HEK293 (cell line): ENCODE data around the gene LRFN3.

ENCODE experiments used
- CTCF ChIA-PET: fragments of 350-600 bp; formaldehyde crosslinking; extraction: SDS; loops from one replicate; lab custom pipeline; 2021; ENCODE audit warnings: antibody characterized with exemption; lab: Yijun Ruan, JAX
- POLR2A ChIA-PET: fragments of 300-600 bp; formaldehyde crosslinking; extraction: SDS; loops from one replicate; lab custom pipeline; 2020; ENCODE audit warnings: antibody characterized with exemption, inconsistent platforms; lab: Yijun Ruan, JAX
- H3K27ac ChIP-seq: fragments of 200-500 bp; sonication (Bioruptor generic); 2 replicates; pipeline ENCODE4 v1.5.1; 2014; ENCODE audit warnings: low read depth, low read length, control low read depth, inconsistent platforms; ENCODE audit errors: extremely low read depth
- H3K36me3 ChIP-seq, 2 experiments: fragments of 200-500 bp in 1 of 2; sonication (Bioruptor generic) in 1 of 2; 1 replicate in 1 of 2; 2 replicates in 1 of 2; pipeline ENCODE4 v1.5.1; 2014 to 2017; ENCODE audit warnings: inconsistent platforms in 2 of 2, low read length in 2 of 2; ENCODE audit not compliant: control insufficient read depth in 2 of 2, insufficient read depth in 1 of 2
- H3K4me1 ChIP-seq: fragments of 200-500 bp; sonication (Bioruptor generic); 2 replicates; pipeline ENCODE4 v1.5.1; 2014; ENCODE audit warnings: mild to moderate bottlenecking, low read length, inconsistent platforms; ENCODE audit not compliant: control insufficient read depth, insufficient read depth
- H3K4me3 ChIP-seq: 2 replicates; pipeline ENCODE4 v1.5.1; 2011; ENCODE audit warnings: low read depth, mild to moderate bottlenecking, control low read depth, low read length, moderate library complexity
- H3K9me3 ChIP-seq: fragments of 200-500 bp; sonication (Bioruptor generic); 2 replicates; pipeline ENCODE4 v1.5.1; 2014; ENCODE audit warnings: low read depth, low read length, inconsistent platforms; ENCODE audit not compliant: control insufficient read depth, insufficient read depth
- GLIS2 ChIP-seq: fragments of 450-650 bp; formaldehyde crosslinking; IDR thresholded peaks from 2 replicates; pipeline ENCODE4 v1.5.1; 2016; ENCODE audit warnings: missing biosample characterization, missing genetic modification characterization
- IKZF3 ChIP-seq: fragments of 450-650 bp; IDR thresholded peaks from 2 replicates; pipeline ENCODE4 v1.5.0; 2018; ENCODE audit warnings: missing biosample characterization, mild to moderate bottlenecking, missing genetic modification characterization, moderate library complexity
- KLF1 ChIP-seq: fragments of 450-650 bp; formaldehyde crosslinking; IDR thresholded peaks from 2 replicates; pipeline ENCODE4 v1.5.1; 2016; ENCODE audit warnings: missing biosample characterization, missing genetic modification characterization
- KLF10 ChIP-seq: fragments of 450-650 bp; IDR thresholded peaks from 2 replicates; pipeline ENCODE4 v1.5.1; 2018; ENCODE audit warnings: missing biosample characterization, mild to moderate bottlenecking, missing genetic modification characterization
- KLF9 ChIP-seq: fragments of 450-650 bp; formaldehyde crosslinking; IDR thresholded peaks from 2 replicates; pipeline ENCODE4 v1.5.1; 2016; ENCODE audit warnings: missing biosample characterization, missing genetic modification characterization, low read depth
- PRDM1 ChIP-seq: fragments of 450-650 bp; formaldehyde crosslinking; IDR thresholded peaks from 2 replicates; pipeline ENCODE4; 2016; ENCODE audit warnings: missing biosample characterization, missing genetic modification characterization
- PRDM10 ChIP-seq: fragments of 450-650 bp; formaldehyde crosslinking; IDR thresholded peaks from 2 replicates; pipeline ENCODE4 v1.5.1; 2016; ENCODE audit warnings: missing biosample characterization, missing genetic modification characterization
- SALL2 ChIP-seq: fragments of 450-650 bp; formaldehyde crosslinking; IDR thresholded peaks from 2 replicates; pipeline ENCODE4 v1.5.0; 2017; ENCODE audit warnings: missing biosample characterization, mild to moderate bottlenecking, missing genetic modification characterization, borderline replicate concordance
- SP2 ChIP-seq: fragments of 450-650 bp; formaldehyde crosslinking; IDR thresholded peaks from 2 replicates; pipeline ENCODE4 v1.5.1; 2016; ENCODE audit warnings: missing biosample characterization, missing genetic modification characterization
- SP7 ChIP-seq: fragments of 450-650 bp; formaldehyde crosslinking; IDR thresholded peaks from 2 replicates; pipeline ENCODE4 v1.5.1; 2016; ENCODE audit warnings: missing biosample characterization, missing genetic modification characterization
- ZBTB20 ChIP-seq: fragments of 450-650 bp; formaldehyde crosslinking; IDR thresholded peaks from 2 replicates; pipeline ENCODE4 v1.5.1; 2016; ENCODE audit warnings: missing biosample characterization, missing genetic modification characterization
- ZBTB26 ChIP-seq: fragments of 450-650 bp; formaldehyde crosslinking; optimal IDR thresholded peaks from 2 replicates; pipeline ENCODE3; 2016; ENCODE audit warnings: missing biosample characterization, mild to moderate bottlenecking, missing genetic modification characterization
- ZNF155 ChIP-seq: fragments of 450-650 bp; formaldehyde crosslinking; IDR thresholded peaks from 2 replicates; pipeline ENCODE4 v1.5.1; 2016; ENCODE audit warnings: missing biosample characterization, missing genetic modification characterization
- ZNF19 ChIP-seq: fragments of 450-650 bp; formaldehyde crosslinking; IDR thresholded peaks from 2 replicates; pipeline ENCODE4; 2016; ENCODE audit warnings: missing biosample characterization, missing genetic modification characterization, low read depth
- ZNF2 ChIP-seq: fragments of 450-650 bp; formaldehyde crosslinking; IDR thresholded peaks from 2 replicates; pipeline ENCODE4 v1.5.1; 2016; ENCODE audit warnings: missing biosample characterization, missing genetic modification characterization
- ZNF24 ChIP-seq: fragments of 450-650 bp; formaldehyde crosslinking; IDR thresholded peaks from 2 replicates; pipeline ENCODE4 v1.5.1; 2016; ENCODE audit warnings: missing biosample characterization, missing genetic modification characterization
- ZNF274 ChIP-seq, 2 experiments: fragments of 200-500 bp in 1 of 2; fragments of 450-650 bp in 1 of 2; sonication (Bioruptor generic) in 1 of 2; formaldehyde crosslinking in 1 of 2; IDR thresholded peaks; 2 replicates each; pipeline versions ENCODE4 v1.5.1 to v1.6.1; 2014 to 2016; ENCODE audit warnings: borderline replicate concordance in 1 of 2, inconsistent platforms in 1 of 2, low read length in 1 of 2, missing biosample characterization in 1 of 2, missing genetic modification characterization in 1 of 2
- ZNF335 ChIP-seq: fragments of 450-650 bp; formaldehyde crosslinking; conservative IDR thresholded peaks from 2 replicates; pipeline ENCODE4 v1.5.1; 2016; ENCODE audit warnings: missing biosample characterization, missing genetic modification characterization
- ZNF366 ChIP-seq: fragments of 450-650 bp; formaldehyde crosslinking; conservative IDR thresholded peaks from 2 replicates; pipeline ENCODE4 v1.5.1; 2016; ENCODE audit warnings: missing biosample characterization, missing genetic modification characterization
- ZNF426 ChIP-seq: fragments of 450-650 bp; formaldehyde crosslinking; IDR thresholded peaks from 2 replicates; pipeline ENCODE4 v1.5.1; 2017; ENCODE audit warnings: missing biosample characterization, missing genetic modification characterization, mild to moderate bottlenecking, inconsistent platforms, moderate library complexity
- ZNF433 ChIP-seq: fragments of 450-650 bp; formaldehyde crosslinking; IDR thresholded peaks from 2 replicates; pipeline ENCODE4 v1.5.1; 2016; ENCODE audit warnings: missing biosample characterization, missing genetic modification characterization, low read depth
- ZNF473 ChIP-seq: fragments of 450-650 bp; formaldehyde crosslinking; IDR thresholded peaks from 2 replicates; pipeline ENCODE4 v1.5.1; 2017; ENCODE audit warnings: missing biosample characterization, missing genetic modification characterization
- ZNF488 ChIP-seq: fragments of 450-650 bp; formaldehyde crosslinking; IDR thresholded peaks from 2 replicates; pipeline ENCODE4 v1.5.1; 2016; ENCODE audit warnings: missing biosample characterization, missing genetic modification characterization
- ZNF600 ChIP-seq: fragments of 450-650 bp; formaldehyde crosslinking; IDR thresholded peaks from 2 replicates; pipeline ENCODE4 v1.5.1; 2016; ENCODE audit warnings: missing biosample characterization, missing genetic modification characterization
- ZNF629 ChIP-seq: fragments of 450-650 bp; formaldehyde crosslinking; IDR thresholded peaks from 2 replicates; pipeline ENCODE4 v1.5.1; 2017; ENCODE audit warnings: missing biosample characterization, missing genetic modification characterization
- TF ChIP-seq, protein P1 (sequence below): fragments of 450-650 bp; formaldehyde crosslinking; IDR thresholded peaks from 2 replicates; pipeline ENCODE4 v1.5.1; 2016; ENCODE audit warnings: missing biosample characterization, missing genetic modification characterization
- TF ChIP-seq, protein P2 (sequence below): fragments of 450-650 bp; formaldehyde crosslinking; IDR thresholded peaks from 2 replicates; pipeline ENCODE4 v1.5.1; 2016; ENCODE audit warnings: missing biosample characterization, missing genetic modification characterization
- TF ChIP-seq, protein P3 (sequence below): fragments of 450-650 bp; formaldehyde crosslinking; IDR thresholded peaks from 2 replicates; pipeline ENCODE4 v1.5.1; 2017; ENCODE audit warnings: missing biosample characterization, missing genetic modification characterization

The LRFN3 gene

DNA sequence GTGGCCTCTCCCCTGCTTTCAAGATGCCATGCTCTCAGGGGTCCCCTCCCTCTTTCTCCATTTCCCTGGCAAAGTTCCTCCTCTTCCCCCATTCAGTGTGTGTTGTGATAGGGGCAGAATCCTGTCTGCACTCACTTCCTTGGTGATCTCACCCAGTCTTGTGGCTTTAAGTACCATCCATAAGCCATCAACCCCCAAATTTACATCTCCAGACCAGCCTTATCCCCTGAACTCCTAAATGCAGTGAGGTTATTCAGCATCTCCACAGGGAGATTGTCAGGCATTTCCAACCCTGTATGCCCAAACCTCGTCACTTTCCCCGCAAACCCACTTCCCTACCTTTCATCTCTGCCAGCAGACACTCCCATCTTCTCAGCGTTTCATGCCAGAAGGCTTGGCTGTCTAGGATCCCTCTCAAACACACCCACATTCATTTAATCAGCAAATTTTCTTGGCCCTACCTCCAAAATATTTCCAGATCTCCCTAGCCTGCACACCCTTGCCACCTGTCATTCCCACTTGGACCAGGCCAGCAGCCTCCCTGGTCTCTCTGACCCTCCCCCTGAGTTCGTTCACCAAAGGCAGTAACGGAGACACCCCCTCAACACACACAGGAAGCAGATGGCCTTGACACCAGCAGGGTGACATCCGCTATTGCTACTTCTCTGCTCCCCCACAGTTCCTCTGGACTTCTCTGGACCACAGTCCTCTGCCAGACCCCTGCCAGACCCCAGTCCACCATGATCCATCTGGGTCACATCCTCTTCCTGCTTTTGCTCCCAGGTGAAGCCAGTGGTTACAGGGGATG, 34.1 kb upstream of the LRFN3 start, which contains the start of gene HCST:
TSS of gene HCST (plus strand) at position 676 of the 808 bp plus-strand sequence. CDS start at position 741, 65 bp downstream.
- Histone ChIP-seq H3K4me3 (no peak within 1 kb of the TSS), H3K9me3 (no peaks in the 10 kb centered on the region), H3K4me1 (peaks cover 14% of the 10 kb centered on the region), H3K36me3 (peaks cover 12 to 15% of the 10 kb centered on the region in 2 experiments), H3K27ac (peak within 1 kb of the TSS; percentile 21; the same call in 1 of the 2 replicates)
- CTCF ChIA-PET: no interaction called here
- POLR2A ChIA-PET: interaction anchor here (1.7 kb wide), 1 partner anchor 23 kb away, joined by 8 read pairs; no protein-coding TSS in a partner anchor
- TF ChIP-seq PRDM10 (tag by site-specific recombination) (peak; percentile 53), ZNF24 (tag by site-specific recombination) (no peak), SP7 (tag by site-specific recombination) (peak; percentile 28; the same call in 1 of the 2 replicates), ZNF19 (tag by site-specific recombination) (no peak), ZNF155 (tag by site-specific recombination) (no peak), ZNF473 (no peak; the same call in 1 of the 2 replicates), IKZF3 (tag by site-specific recombination) (peak; percentile 40; the same call in 1 of the 2 replicates), GLIS2 (tag by site-specific recombination) (0 out of 2 replicates have a peak, but pooled peaks have one; percentile 12), SALL2 (no peak), ZNF274 (IDR thresholded peaks at IDR 0.05; ENCODE audit: low read length) (no peak), ZNF274 (tag by site-specific recombination; IDR thresholded peaks at IDR 0.05; ENCODE audit: borderline replicate concordance) (no peak), KLF1 (tag by site-specific recombination) (peak; percentile 12; the same call in 1 of the 2 replicates), SP2 (tag by site-specific recombination) (peak; percentile 69), ZNF426 (tag by site-specific recombination) (no peak), ZNF366 (tag by site-specific recombination) (0 out of 2 replicates have a peak, but pooled peaks have one; percentile 14), ZBTB20 (tag by site-specific recombination) (peak; percentile 58; the same call in 1 of the 2 replicates), ZNF629 (tag by site-specific recombination) (0 out of 2 replicates have a peak, but pooled peaks have one; percentile 19), ZNF600 (peak; percentile 93), ZNF488 (tag by site-specific recombination) (no peak), KLF9 (tag by site-specific recombination) (peak; percentile 43; the same call in 1 of the 2 replicates), ZNF335 (peak; percentile 44), ZNF2 (tag by site-specific recombination) (peak; percentile 100), ZBTB26 (tag by site-specific recombination) (peak; percentile 15), PRDM1 (tag by site-specific recombination) (peak; percentile 81), ZNF433 (tag by site-specific recombination) (0 out of 2 replicates have a peak, but pooled peaks have one; percentile 3), KLF10 (tag by site-specific recombination) (no peak)
- TF ChIP-seq, protein P1, sequence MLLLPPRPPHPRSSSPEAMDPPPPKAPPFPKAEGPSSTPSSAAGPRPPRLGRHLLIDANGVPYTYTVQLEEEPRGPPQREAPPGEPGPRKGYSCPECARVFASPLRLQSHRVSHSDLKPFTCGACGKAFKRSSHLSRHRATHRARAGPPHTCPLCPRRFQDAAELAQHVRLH (tag by site-specific recombination): no peak
- TF ChIP-seq, protein P2, sequence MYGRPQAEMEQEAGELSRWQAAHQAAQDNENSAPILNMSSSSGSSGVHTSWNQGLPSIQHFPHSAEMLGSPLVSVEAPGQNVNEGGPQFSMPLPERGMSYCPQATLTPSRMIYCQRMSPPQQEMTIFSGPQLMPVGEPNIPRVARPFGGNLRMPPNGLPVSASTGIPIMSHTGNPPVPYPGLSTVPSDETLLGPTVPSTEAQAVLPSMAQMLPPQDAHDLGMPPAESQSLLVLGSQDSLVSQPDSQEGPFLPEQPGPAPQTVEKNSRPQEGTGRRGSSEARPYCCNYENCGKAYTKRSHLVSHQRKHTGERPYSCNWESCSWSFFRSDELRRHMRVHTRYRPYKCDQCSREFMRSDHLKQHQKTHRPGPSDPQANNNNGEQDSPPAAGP (tag by site-specific recombination): peak; percentile 69; the same call in 1 of the 2 replicates
- TF ChIP-seq, protein P3, sequence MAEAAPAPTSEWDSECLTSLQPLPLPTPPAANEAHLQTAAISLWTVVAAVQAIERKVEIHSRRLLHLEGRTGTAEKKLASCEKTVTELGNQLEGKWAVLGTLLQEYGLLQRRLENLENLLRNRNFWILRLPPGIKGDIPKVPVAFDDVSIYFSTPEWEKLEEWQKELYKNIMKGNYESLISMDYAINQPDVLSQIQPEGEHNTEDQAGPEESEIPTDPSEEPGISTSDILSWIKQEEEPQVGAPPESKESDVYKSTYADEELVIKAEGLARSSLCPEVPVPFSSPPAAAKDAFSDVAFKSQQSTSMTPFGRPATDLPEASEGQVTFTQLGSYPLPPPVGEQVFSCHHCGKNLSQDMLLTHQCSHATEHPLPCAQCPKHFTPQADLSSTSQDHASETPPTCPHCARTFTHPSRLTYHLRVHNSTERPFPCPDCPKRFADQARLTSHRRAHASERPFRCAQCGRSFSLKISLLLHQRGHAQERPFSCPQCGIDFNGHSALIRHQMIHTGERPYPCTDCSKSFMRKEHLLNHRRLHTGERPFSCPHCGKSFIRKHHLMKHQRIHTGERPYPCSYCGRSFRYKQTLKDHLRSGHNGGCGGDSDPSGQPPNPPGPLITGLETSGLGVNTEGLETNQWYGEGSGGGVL (tag by site-specific recombination): peak; percentile 48; the same call in 1 of the 2 replicates
